Mononuclear cell (primary cell): Measurements from ENCODE around the gene CTSS. TPM values are rescaled to one million over a fixed set of nuclear protein-coding genes. Genes with fewer than 3 reads are reported as not detected.

ENCODE experiments used
- H3K27me3 ChIP-seq: 2 replicates; pipeline ENCODE4 v1.6.0; 2011; ENCODE audit warnings: low read length, control low read depth; ENCODE audit not compliant: insufficient read depth
- H3K4me1 ChIP-seq: 2 replicates; pipeline ENCODE4 v1.5.1; 2011; ENCODE audit warnings: mild to moderate bottlenecking, low read length, control low read depth; ENCODE audit not compliant: insufficient read depth
- H3K4me3 ChIP-seq: 2 replicates; pipeline ENCODE4 v1.5.1; 2011; ENCODE audit warnings: mild to moderate bottlenecking, low read length, moderate library complexity
- H3K9me3 ChIP-seq: 2 replicates; pipeline ENCODE4 v1.5.1; 2011; ENCODE audit warnings: low read depth, mild to moderate bottlenecking, control low read depth, low read length
- total RNA-seq: library from RNA; depleted of rRNA; stranded (reverse); fragments of >200 nt; gene quantifications from one replicate; pipeline ENCODE4 v1.2.3, GENCODE V29; 2012

Gene CTSS
- total RNA-seq, 1 donor: 1,898 TPM

DNA sequence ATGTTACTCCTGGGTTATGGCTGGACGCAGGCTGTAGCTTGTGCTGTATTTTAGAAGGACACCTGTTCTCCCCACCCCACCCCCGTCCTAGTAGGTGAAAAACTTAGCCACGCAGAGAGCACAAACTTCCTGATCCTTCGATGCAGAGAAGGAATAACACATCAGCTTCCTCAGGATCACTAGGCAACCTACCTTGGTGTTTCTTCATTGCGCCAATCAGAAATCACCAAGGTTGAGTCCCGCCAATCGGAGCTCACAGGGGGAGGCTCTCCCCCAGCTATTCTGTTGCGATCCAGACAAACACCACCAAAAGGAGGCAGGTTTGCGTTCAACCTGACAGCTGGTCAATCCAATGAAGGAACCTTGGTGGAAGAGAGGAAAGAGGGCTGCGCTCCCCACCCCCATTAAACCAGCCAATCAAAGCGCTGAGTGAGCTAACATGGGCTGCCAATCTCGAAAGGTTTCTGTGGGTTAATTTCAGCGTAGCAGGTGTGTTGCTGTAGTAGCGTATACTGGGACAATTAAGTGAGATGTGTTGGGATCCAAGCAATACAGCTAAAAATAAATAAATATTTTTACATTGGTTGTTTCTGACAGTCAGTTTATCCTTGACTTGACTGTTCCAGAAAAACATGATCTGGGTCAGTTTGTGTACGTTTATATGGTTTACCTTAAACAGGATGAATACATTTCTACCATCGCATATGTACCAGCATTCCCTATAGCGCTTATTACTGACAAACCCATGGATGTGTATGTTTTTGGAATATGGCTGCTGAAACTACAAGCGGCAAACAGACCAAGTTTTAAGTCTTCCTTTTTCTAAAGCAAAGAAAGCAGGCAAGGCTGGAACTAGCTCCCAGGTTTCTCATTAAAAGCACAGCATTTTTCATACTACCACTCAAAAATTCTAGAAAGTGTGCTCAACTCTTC is 68.3 kb downstream of the CTSS start, which contains the start of gene GOLPH3L:
GOLPH3L (minus strand) TSS at position 160 of the 933 bp plus-strand sequence. CDS start 2,316 bp downstream, outside the sequence.
- H3K4me3 ChIP-seq: peak within 1 kb of the TSS; percentile 75

DNA sequence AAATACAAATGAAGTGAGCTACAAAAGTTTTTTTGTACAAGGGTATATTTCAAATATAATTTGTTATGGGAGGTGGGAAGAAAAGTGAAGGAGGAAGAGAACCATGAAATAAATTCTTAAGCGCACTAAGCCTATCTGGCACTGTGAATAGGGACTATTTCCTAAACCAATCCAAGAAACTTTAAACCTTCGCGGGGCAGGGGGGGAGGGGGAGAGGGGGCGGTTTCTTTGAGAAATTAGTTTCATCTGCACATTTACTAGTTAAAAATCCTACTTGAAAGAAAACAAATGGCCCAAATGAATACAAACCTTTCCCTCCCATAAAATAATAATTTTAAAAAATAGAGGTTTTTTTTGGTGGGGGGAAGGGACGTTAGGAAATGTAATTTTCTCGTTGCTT is 69.0 kb downstream of the CTSS start:
- H3K9me3 ChIP-seq: no peaks in the 10 kb centered on the region
- H3K27me3 ChIP-seq: no peaks in the 10 kb centered on the region
- peak overlapping the region; percentile 75 for H3K4me3 ChIP-seq
- peaks cover 10% of the 10 kb centered on the region for H3K4me1 ChIP-seq

More for the DNA sequence above, 68.3 kb downstream of the CTSS start, which contains the start of gene GOLPH3L:
- no peaks in the 10 kb centered on the region for H3K27me3 ChIP-seq
- peaks cover 10% of the 10 kb centered on the region for H3K4me1 ChIP-seq
- no peaks in the 10 kb centered on the region for H3K9me3 ChIP-seq

DNA sequence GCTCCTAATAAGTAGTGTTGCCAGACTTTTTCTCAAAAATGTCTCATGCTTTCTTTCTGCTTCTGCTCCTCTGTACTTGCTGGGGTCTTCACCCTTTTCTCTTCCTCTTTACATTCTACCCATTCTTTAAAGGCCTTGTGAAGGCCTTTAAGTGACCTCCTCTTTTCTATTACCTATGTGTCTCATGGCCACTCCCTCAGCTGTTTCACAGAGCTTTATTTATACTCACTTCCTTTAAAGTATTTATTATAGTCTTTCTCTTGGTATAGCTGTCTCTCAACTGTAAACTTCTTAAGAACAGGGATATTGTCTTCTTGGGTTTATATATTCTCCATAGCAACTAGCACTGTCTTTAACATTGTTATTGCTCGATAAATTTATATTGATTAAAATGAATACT is 69.4 kb downstream of the CTSS start:
- H3K4me3 ChIP-seq: no peak overlapping the region
- H3K9me3 ChIP-seq: no peaks in the 10 kb centered on the region
- peaks cover 10% of the 10 kb centered on the region for H3K4me1 ChIP-seq
- no peaks in the 10 kb centered on the region for H3K27me3 ChIP-seq

DNA sequence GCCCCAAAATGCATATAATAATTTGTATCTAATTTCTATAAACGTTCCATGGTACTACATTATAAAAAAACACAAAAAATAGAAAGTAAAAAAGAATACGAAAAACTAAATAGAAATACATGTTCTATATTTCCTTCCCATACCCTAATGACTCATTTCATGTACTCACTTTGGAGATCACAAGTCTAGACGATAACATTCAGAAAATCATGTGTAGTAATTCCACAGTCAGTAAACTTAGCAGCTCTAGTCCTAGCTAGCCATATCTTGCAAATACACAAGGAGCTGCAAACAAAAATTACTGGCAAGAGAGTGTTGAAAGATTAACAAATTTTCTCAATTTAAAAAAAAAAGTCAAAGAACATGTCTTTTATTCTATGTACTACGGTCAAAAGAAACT is 70.0 kb downstream of the CTSS start:
- Histone ChIP-seq H3K4me3 (no peak overlapping the region), H3K4me1 (peaks cover 10% of the 10 kb centered on the region), H3K27me3 (no peaks in the 10 kb centered on the region), H3K9me3 (no peaks in the 10 kb centered on the region)

DNA sequence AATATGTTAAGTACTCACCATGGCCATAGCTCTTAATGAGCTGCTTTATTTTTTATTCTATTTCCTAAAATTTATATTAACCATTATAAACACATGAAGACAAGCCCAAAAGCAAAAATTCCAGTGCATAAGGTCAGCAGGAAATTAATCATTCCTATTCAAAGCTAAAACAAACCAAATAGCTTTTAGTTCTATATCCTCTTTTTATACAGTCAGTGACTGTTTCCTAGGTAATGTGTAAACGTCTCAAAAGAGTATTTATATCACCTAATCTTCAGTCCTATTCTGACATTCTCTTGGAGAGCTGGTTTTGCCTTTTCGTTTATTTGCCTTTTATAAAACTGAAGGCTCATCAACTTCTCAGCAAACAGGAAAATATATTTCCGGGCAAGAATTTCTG is 72.9 kb downstream of the CTSS start:
- Histone ChIP-seq H3K4me1 (peaks cover 9% of the 10 kb centered on the region), H3K27me3 (no peaks in the 10 kb centered on the region), H3K9me3 (no peaks in the 10 kb centered on the region), H3K4me3 (no peak overlapping the region)

DNA sequence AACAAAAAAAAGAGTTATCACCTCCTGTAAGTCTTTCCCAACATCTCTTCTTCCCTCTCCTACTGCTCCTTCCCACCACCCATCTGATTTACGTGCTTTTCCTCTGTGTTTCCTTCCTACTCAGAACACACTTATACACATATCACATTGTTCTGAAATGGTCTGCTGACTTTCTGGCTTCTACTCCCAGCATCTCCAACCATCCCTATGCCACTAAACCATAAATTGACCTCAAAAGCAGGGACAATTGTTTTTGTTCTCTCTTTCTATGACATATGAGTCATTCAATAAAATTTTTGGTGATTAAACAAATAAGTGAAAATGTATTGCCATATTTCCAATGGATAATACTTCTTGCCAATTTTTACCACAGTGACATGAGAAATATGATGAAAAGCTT is 76.8 kb downstream of the CTSS start:
- no peaks in the 10 kb centered on the region for H3K9me3 ChIP-seq
- no peak overlapping the region for H3K4me3 ChIP-seq
- no peaks in the 10 kb centered on the region for H3K27me3 ChIP-seq
- H3K4me1 ChIP-seq: peaks cover 8% of the 10 kb centered on the region

DNA sequence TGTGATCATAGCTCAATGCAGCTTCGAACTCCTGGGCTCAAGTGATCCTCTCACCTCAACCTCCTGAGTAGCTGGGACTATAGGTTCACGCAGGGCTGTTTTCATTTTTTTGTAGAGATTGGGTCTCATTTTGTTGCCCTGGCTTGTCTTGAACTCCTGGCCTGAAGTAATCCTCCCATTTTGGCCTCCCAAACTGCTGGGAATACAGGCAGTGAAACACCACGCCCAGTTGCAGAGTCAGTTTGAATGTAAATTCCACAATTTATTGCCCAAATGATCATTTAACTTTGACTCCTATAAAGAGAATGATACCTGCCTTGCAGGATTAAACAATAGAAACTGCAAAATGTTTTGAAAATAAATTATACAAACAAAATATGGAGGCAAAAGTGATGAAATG is 79.3 kb downstream of the CTSS start:
- Histone ChIP-seq H3K27me3 (no peaks in the 10 kb centered on the region), H3K9me3 (no peaks in the 10 kb centered on the region), H3K4me1 (peaks cover 8% of the 10 kb centered on the region), H3K4me3 (no peak overlapping the region)

DNA sequence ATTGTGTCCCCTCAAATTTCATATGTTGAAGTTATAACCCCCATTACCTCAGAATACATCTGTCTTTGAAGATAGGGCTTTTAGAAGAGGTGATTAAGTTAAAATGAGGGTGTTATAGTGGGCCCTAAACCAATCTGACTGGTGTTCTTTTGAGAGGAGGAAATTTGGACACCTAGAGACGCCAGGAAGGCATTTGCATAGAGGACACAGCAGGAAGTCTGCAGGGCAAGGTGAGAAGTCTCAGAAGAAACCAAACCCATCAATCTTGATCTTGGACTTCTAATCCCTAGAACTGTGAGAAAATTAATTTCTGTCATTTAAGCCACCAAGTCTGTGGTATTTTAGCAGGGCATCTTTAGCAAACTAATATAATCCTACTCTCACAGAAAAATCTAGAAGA is 81.7 kb downstream of the CTSS start:
- Histone ChIP-seq H3K4me1 (peaks cover 8% of the 10 kb centered on the region), H3K9me3 (no peaks in the 10 kb centered on the region), H3K4me3 (no peak overlapping the region), H3K27me3 (no peaks in the 10 kb centered on the region)

Other genes starting within 250 kb of the CTSS start
- 3.3 TPM for gene ADAMTSL4, start 216.4 kb downstream of the CTSS start, total RNA-seq
- gene MCL1, start 186.2 kb downstream of the CTSS start, total RNA-seq: 1,412 TPM
- 147 TPM for gene ENSA, start 136.2 kb downstream of the CTSS start, total RNA-seq
- 1.4 TPM for gene GOLPH3L, start 68.6 kb downstream of the CTSS start, total RNA-seq
- gene HORMAD1, start 44.9 kb downstream of the CTSS start, total RNA-seq: 3.3 TPM
- gene CTSK, start 42.5 kb upstream of the CTSS start, total RNA-seq: 8.1 TPM
- 38.5 TPM for gene ARNT, start 110.8 kb upstream of the CTSS start, total RNA-seq
- gene CTXND2, start 121.4 kb upstream of the CTSS start, total RNA-seq: not detected
- gene SETDB1, start 160.6 kb upstream of the CTSS start, total RNA-seq: 47.3 TPM
- gene CERS2, start 209.1 kb upstream of the CTSS start, total RNA-seq: 84.8 TPM
- 0.10 TPM for gene ANXA9, start 216.5 kb upstream of the CTSS start, total RNA-seq
- gene MINDY1, start 241.1 kb upstream of the CTSS start, total RNA-seq: 14.4 TPM
- 18.2 TPM for gene PRUNE1, start 242.7 kb upstream of the CTSS start, total RNA-seq